NB4 (cell line): ENCODE results near the gene RALY.

Experiments used
- DNase-seq: peaks from one replicate; pipeline ENCODE4 v3.0.0; 2010; ENCODE audit warnings: low read depth
- H3K4me3 ChIP-seq: one replicate; pipeline ENCODE4 v1.5.1; 2011; ENCODE audit warnings: mild to moderate bottlenecking, low read depth, low read length, moderate library complexity
- MYC ChIP-seq: IDR thresholded peaks from 2 replicates; pipeline ENCODE4 v1.6.1; 2011; ENCODE audit warnings: low read depth, low read length
- POLR2A ChIP-seq: IDR thresholded peaks from 2 replicates; pipeline ENCODE4 v1.6.1; 2011; ENCODE audit warnings: mild to moderate bottlenecking; ENCODE audit not compliant: insufficient read length; ENCODE audit errors: extremely low read depth
- TF ChIP-seq, protein P1 (sequence below): IDR thresholded peaks from 2 replicates; pipeline ENCODE4 v1.6.1; 2011; ENCODE audit warnings: low read depth, low read length
- TF ChIP-seq, protein P2 (sequence below): IDR thresholded peaks from one replicate; pipeline ENCODE4 v1.5.1; 2012; ENCODE audit warnings: low read depth, low read length

The RALY gene

DNA sequence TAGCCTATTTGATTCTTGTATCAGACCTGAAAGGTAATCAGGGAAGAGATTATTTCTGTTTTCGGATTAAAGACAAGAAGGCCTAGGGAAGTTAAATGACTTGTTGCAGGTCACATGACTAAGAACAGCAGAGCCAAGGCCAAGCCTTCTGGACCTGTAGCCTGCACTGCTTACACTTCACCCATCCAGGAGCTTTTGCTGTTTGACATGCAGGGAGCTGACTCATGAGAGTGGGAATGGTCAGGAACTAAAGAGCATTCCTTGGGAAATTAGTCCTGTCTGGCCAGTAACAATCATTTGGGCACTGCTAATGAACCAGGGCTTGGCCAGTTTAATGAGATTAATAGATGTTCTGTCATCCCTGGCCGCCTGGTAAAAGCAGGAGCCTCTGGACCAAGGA is 71.5 kb downstream of the RALY start:
- no peak for DNase-seq
- H3K4me3 ChIP-seq = no peak overlapping the region
- TF ChIP-seq, protein P1, sequence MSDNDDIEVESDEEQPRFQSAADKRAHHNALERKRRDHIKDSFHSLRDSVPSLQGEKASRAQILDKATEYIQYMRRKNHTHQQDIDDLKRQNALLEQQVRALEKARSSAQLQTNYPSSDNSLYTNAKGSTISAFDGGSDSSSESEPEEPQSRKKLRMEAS = no peak
- TF ChIP-seq MYC = no peak
- no peak for TF ChIP-seq POLR2A

DNA sequence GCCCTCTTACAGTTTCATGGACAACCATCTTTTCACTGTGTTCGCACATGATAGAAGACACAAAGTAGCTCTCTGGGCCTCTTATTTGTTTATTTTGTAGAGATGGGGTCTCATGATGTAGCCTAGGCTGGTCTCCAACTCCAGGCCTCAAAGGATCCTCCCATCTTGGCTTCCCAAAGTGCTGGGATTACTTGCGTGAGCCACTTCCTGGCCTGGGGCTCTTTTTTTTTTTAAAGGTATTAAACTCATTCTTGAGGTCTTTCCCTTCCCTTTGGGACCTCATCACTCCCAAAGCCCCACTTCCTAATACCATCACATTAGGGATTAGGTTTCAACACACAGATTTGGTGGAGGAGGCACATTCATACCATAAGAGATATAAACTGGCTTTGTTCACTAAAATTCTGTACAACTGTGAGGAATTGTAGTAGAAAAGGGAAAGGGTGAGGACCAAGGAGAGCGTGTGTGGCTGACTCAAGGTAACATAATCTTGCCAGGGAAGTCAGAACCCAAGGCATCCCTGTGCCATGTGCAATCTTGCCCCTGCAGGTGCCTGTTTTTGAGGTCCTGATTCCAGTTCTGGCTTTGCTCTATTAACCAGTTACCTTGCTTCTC is 72.9 kb downstream of the RALY start:
- no peak for TF ChIP-seq POLR2A
- TF ChIP-seq, protein P1 = no peak
- TF ChIP-seq MYC = no peak
- TF ChIP-seq, protein P2, sequence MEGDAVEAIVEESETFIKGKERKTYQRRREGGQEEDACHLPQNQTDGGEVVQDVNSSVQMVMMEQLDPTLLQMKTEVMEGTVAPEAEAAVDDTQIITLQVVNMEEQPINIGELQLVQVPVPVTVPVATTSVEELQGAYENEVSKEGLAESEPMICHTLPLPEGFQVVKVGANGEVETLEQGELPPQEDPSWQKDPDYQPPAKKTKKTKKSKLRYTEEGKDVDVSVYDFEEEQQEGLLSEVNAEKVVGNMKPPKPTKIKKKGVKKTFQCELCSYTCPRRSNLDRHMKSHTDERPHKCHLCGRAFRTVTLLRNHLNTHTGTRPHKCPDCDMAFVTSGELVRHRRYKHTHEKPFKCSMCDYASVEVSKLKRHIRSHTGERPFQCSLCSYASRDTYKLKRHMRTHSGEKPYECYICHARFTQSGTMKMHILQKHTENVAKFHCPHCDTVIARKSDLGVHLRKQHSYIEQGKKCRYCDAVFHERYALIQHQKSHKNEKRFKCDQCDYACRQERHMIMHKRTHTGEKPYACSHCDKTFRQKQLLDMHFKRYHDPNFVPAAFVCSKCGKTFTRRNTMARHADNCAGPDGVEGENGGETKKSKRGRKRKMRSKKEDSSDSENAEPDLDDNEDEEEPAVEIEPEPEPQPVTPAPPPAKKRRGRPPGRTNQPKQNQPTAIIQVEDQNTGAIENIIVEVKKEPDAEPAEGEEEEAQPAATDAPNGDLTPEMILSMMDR = no peak
- no peak for DNase-seq
- no peak overlapping the region for H3K4me3 ChIP-seq

DNA sequence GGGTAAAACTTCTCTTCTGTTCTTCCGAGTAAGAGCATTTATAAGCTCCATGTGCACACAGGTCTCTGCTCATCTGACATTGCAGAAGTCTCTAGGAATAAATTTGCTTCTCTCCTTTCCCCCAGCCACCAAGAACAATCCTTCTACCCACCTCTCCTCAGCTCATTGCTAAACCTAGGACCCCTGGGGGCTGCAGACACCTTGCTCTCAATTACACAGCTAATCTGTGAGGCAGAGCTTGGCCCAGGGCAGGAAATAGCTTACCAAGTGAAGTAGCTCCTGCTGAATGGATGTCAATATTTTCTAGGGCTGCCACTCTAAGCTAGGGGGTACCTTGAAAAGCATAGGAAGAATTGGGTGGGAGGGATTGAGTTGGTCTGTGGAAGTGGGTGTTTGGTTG is 74.3 kb downstream of the RALY start:
- TF ChIP-seq, protein P1 = no peak
- TF ChIP-seq, protein P2 = no peak
- H3K4me3 ChIP-seq = no peak overlapping the region
- DNase-seq = no peak

DNA sequence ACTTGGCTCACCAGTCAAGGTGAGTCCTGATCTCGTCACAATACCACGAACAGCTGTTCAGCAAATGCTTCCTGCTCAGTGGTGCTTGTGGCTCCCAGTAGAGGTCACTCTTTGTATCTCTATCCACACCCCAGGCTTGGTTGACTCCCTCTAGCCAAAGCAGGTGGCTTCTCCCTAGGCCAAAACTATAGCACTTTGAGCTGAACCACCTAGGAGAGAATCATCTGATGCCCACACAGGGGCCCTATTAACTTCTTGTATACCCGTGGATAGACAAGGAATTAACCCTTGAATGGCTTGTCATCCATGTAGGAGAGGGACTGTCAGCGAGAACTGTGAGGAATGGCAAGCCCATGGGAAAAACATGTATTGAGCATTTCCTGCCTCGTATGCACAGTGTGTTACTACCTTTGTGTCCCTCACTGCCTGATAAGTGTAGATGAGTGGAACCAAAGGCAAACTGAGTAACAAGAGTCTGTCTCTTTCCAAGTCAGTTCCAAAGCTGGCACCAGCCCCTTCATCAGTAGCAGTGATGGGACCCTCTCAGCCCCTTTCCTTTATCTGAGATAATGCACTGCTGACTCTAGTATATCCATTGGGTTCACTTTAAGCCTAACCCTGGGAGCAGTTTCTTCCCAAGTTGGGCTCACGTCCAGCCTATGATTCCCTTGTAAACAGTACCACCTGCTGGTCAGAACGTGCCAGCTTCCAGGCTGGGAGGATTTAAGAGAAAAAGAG is 75.8 kb downstream of the RALY start:
- TF ChIP-seq, protein P2 = peak; percentile 82
- TF ChIP-seq, protein P1 = no peak
- TF ChIP-seq MYC (no peak), POLR2A (no peak)
- H3K4me3 ChIP-seq = no peak overlapping the region
- peak; percentile 78 for DNase-seq

DNA sequence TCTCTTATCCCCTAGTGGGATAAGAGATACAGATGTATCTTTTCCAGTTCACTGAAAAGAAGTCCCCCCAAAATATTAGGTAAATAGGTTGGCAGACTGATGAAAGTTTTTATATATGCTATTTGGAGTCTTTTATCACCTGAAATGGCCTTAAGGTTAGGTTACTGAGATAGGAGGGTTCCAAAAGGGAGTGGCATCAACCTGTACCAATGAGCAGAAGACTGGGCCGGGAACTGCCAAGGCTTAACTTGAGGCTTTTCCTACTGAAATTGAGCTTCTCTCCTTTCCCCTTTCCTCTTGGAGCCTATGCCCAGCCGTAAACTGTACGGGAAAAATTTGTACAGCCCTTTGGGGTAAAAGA is 76.3 kb downstream of the RALY start:
- H3K4me3 ChIP-seq = no peak overlapping the region
- TF ChIP-seq, protein P2 = no peak
- TF ChIP-seq, protein P1 = no peak
- TF ChIP-seq POLR2A (no peak), MYC (no peak)
- DNase-seq = no peak

DNA sequence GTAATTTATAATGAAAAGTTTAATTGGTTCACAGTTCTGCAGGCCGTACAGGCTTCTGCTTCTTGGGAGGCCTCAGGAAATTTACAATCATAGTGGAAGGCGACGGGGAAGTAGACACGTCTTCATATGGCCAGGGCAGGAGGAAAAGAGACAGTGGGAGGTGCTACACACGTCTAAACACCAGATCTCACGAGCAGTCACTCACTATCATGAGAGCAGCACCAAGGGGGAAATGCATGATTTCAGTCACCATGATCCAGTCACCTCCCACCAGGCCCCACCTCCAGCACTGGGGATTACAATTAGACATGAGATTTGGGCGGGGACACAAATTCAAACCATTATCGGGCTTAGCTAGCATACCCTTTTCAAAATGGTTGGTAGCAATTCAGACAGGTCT is 77.1 kb downstream of the RALY start:
- no peak overlapping the region for H3K4me3 ChIP-seq
- TF ChIP-seq, protein P1 = no peak
- TF ChIP-seq MYC (no peak), POLR2A (no peak)
- TF ChIP-seq, protein P2 = no peak
- DNase-seq = no peak
